Tibial nerve (tissue), 3 donors: Measurements from ENCODE around the gene PCID2.
"Not testable (repeated sequence)": the region's sequence is repeated elsewhere in the genome, so short reads cannot be mapped to it uniquely, and the experiment has no call there.

Source experiments
- CTCF ChIP-seq, 5 experiments: fragments of 200-600 bp in 3 of 5; fragments of 450-650 bp in 2 of 5; sonication (generic) in 3 of 5; IDR thresholded peaks; one replicate each; pipeline ENCODE4 v1.5.1; 2016 to 2019; ENCODE audit warnings: antibody characterized with exemption in 5 of 5, mild to moderate bottlenecking in 3 of 5, moderate library complexity in 2 of 5
- POLR2A ChIP-seq, 2 donors: fragments of 450-650 bp; IDR thresholded peaks; one replicate each; pipeline ENCODE4 v1.6.1; 2017; ENCODE audit warnings: antibody characterized with exemption in 2 of 2, mild to moderate bottlenecking in 2 of 2, moderate library complexity in 2 of 2

- TF ChIP-seq CTCF, POLR2A (IDR thresholded peaks at IDR 0.05): not testable (repeated sequence)
These were observed 49.4 kb upstream of the PCID2 start for GRCh38 chr13:113257908-113258307.
